Uterus (tissue), 2 donors: ENCODE measurements around the gene PRAMEF1.

ENCODE experiments used
- POLR2A ChIP-seq, 2 donors: fragments of 450-650 bp; IDR thresholded peaks; one replicate each; pipeline ENCODE4 v1.6.1; 2016; ENCODE audit warnings: antibody characterized with exemption in 2 of 2, mild to moderate bottlenecking in 1 of 2, moderate library complexity in 1 of 2
- TF ChIP-seq, protein P1 (sequence below), 4 experiments: fragments of 200-600 bp in 2 of 4; fragments of 450-650 bp in 2 of 4; sonication (generic) in 2 of 4; IDR thresholded peaks; one replicate each; pipeline ENCODE4 v1.5.1; 2016 to 2019; ENCODE audit warnings: antibody characterized with exemption in 4 of 4, mild to moderate bottlenecking in 2 of 4, moderate library complexity in 1 of 4

GRCh38 chr1:12745126-12745991, 45.8 kb upstream of the PRAMEF1 start:
- TF ChIP-seq, protein P1, sequence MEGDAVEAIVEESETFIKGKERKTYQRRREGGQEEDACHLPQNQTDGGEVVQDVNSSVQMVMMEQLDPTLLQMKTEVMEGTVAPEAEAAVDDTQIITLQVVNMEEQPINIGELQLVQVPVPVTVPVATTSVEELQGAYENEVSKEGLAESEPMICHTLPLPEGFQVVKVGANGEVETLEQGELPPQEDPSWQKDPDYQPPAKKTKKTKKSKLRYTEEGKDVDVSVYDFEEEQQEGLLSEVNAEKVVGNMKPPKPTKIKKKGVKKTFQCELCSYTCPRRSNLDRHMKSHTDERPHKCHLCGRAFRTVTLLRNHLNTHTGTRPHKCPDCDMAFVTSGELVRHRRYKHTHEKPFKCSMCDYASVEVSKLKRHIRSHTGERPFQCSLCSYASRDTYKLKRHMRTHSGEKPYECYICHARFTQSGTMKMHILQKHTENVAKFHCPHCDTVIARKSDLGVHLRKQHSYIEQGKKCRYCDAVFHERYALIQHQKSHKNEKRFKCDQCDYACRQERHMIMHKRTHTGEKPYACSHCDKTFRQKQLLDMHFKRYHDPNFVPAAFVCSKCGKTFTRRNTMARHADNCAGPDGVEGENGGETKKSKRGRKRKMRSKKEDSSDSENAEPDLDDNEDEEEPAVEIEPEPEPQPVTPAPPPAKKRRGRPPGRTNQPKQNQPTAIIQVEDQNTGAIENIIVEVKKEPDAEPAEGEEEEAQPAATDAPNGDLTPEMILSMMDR (IDR thresholded peaks at IDR 0.05) = no peak
- TF ChIP-seq POLR2A (IDR thresholded peaks at IDR 0.05) = no peak
